GM04503 (cell line): ENCODE results near the gene ETNPPL.

ENCODE experiments used
- DNase-seq: peaks from one replicate; pipeline ENCODE4 v3.0.0-alpha.2; 2012; ENCODE audit warnings: low read depth

ETNPPL gene

GRCh38 chr4:108762559-108763225 is at the start of gene ETNPPL:
Gene ETNPPL (minus strand): TSS chr4:108763053. CDS start chr4:108762898, 155 bp downstream.
- DNase-seq: no peak

DNA sequence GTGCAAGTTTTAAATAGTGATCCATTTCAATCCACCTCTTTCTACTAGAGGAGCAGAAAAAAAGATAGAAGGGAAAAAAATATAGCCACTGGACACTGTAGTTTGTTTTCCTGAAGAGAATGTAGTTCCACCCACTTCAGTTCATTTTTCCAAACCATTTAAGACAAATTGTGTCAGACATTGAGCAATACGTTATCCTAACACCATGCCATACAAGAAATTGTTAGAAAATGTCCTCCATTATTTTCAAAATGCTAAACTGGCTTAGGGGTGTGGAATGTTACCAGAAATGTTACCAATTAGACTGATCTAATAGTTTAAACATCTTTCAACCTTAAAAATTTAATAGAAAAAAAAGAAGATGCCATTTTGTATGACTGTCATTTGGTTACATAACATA is 48.6 kb upstream of the ETNPPL start:
- DNase-seq: no peak

DNA sequence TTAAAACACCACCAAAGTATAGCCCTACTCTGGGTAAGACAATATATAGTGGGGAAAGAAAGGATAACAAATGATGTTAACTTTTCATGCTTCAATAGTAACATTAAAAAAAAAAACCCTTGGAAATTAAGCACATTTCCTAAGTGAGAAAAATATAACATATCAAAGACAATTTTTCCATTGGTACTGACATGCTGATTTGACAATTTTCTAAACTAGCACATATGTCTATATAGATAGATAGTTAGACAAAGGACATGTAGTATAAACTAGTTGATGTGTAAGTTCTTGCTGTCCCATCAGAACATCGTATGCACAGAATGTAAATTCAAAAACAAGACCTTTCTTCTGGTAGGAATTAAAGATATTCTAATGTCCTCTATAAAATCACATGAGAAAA is 47.2 kb upstream of the ETNPPL start:
- DNase-seq: no peak

- DNase-seq: no peak
Measured at GRCh38 chr4:108804648-108805273, 41.9 kb upstream of the ETNPPL start.

DNA sequence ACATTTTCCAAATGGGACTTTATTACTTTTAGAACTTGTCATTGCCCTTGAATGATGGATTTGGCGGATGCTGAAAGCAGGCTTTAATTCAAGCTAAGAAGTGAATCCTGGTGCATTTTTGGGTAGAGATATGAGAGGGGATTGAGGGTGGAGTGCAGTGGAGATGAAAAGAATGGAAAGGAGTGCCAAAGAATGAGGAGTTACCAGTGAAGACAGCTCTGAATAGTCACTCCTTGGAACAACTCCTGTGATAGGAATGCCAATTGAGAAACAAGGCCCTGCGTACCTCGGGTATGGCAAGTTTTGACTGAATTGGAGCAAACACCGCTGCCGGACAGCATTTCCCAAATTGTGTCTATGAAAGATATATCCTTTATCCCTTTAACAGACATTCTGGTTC is 36.5 kb upstream of the ETNPPL start:
- no peak for DNase-seq

- DNase-seq: no peak
Measured at GRCh38 chr4:108796173-108796572, 33.3 kb upstream of the ETNPPL start.

DNA sequence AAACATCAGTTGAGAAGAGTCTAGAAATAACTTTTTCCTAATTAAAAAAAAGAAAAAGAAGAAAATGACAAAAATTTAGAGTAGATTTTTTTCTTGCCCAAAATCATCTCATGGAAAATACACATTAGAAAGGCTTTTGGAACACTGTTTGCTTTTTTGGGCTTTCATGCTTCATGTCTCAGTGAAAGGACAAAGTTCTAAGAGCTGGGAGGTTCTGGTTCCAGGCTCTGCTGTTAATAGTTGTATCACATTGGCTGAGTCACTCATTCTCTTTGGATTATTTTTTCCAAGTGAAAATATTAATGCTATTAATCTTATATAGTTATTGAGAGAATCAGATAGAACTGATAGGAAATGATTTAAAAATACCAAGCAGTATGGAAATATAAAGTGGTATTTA is 32.9 kb upstream of the ETNPPL start:
- DNase-seq: no peak

- DNase-seq: no peak
Measured at GRCh38 chr4:108794136-108794535, 31.3 kb upstream of the ETNPPL start.

DNA sequence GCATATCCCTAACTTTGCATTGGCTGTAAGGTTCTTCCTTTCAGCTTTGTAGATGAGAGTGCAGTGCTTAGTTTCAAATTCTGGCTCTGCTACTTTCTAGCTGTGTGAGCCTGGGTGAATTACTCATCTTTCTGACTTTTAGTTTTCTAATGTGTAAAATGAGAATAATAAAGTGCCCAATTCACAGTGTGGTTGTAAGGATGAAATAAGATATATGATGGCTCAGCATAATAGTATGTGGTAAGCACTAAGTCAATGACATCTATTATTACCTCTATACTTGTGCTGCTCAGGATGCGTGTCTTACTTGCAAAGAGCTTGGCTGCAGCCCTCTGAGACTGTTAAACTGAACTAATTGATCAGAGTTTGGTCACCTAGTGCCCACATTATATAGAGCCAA is 30.6 kb upstream of the ETNPPL start:
- no peak for DNase-seq

DNA sequence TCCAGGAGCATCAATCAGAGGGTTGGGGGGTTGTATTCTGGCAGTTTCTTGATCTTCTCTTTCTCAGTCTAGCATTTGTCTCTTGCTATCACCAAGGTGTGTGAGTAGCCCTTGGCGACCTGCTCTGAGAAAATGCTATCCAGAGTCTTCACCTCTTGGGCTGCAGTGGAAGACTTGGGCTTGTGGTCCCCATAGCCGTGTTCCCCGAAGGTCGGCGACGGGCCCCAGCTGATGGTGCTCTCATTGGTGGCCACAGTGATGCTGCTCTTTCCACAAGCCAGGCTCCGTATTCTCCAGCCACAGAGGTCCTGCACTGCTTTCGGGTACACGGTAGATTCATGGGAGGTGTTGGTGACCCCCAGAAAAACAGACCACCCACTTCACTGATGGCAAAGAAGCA is 25.9 kb upstream of the ETNPPL start:
- DNase-seq: no peak

GRCh38 chr4:108787724-108788123 is 24.9 kb upstream of the ETNPPL start:
- DNase-seq: no peak

DNA sequence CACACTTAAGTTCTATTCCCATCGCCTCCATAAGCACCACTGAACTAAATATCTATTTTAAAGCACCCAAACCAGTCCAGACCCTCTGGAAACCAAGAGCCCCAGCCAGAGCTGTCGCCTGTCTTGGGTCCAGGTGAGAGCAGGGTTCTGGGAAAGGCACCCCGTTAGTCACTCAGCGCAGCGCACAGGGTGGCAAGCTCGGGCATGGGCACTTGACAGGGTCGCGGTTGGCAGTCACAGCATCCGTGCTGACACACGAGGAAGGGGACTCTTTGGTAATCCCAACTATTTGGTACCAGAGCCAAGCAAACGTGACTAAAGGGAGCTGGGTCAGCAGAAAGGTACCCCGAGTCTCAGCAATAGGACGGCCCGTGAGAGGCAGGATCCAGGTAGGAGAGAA is 24.3 kb upstream of the ETNPPL start:
- DNase-seq: no peak

GRCh38 chr4:108786351-108786750 is 23.5 kb upstream of the ETNPPL start:
- no peak for DNase-seq

DNA sequence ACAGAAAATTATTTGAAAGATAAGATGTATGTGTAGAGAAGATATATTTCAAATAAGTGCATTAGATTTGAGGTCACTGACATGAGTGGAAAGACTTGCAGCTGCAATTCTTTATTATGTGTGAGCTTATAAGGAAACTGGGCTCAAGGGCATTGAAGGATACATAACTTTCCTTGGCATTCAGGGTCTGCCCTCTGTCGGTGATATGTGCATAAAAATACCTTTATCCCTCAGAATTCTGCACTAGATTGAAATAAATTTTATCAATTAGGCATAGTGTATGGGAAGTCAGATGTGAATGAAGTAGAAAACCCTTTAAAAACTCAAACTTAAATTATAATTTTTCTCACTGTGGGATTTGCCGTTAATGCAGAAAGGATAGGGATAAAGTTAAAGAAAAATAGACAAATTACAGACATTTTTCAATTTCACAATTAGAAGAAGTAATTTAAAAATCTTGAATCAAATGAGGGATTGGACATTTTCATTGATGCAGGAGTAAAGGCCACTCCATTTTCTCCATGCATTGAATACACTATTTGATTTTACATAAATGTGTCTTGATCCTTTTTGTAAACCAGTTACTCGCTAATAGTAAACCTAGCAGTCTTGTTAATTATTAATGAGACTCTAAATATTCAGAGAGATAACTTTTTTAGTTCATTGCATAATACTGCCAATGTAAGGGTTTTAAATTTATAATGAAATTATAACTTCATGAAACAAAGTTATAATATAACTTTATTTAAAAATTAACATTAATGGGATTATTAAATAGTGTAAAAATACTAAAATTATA is 21.0 kb upstream of the ETNPPL start:
- DNase-seq: no peak

GRCh38 chr4:108779958-108780357 is 17.1 kb upstream of the ETNPPL start:
- DNase-seq: no peak

DNA sequence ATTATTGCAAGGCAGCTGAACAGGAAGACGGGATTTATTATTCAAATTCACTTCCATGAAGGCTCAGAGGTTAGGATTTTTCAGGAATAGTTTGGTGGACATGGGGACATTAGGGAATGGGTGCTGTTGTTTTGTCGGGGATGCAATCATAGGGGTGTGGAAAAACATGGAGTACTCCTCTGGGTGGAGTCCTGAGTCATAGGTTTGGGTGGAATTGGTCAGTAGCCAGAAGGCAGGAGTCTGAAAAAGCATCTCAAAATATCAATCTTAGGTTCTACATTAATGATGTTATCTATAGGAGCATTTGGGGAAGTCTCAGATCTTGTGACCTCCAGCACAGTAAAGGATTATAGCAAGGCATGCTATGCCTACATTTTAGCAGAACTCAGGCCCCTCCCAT is 14.5 kb upstream of the ETNPPL start:
- DNase-seq: no peak

DNA sequence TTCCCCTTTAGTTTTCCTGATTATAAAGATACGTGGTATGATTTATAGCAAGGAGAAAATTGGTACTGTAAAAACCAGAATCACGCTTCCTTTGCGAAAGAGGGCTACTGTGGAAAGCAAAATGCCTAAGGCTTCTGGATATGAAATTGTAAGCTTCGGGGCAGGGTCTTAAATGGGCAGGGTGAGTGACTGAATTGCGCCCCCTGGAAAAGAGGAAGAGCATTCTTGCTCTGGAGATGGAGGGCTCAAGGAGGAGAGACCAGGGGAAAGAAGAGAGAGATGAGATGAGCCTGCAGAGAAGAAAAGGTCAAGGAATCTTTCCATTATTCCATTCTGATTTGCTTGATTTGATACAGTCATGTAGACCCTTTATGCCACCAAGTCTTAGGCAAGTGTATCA is 13.1 kb upstream of the ETNPPL start:
- DNase-seq: no peak

DNA sequence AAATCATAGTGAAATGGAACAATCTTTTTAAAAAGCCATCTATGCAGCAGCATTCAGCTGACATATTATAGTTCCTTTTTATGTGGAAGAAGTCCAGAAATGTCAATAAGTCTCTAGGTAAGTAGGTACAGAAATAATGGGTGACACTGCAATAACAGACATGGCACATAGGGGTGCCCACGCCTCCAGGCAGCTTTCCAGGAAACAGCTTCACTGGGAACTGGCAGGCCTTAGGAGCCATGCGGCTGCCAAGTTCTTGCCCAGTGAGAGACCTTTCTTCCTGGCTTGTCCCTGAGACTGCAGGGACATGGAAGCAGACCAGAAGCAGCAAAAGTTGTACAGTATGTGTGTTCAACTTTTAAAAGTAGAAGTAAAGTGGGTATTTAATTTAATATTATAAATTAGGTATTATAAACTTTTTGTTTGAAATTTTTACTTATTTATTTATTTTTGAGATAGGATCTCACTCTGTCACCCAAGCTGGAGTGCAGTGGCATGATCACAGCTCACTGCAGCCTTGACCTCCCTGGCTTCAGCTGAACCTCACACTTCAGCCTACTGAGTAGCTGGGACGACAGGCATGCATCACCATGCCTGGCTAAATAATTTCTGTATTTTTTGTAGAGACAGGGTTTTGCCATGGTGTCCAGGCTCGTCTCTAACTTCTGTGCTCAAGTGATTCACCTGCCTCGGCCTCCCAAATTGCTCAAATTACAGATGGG is 12.1 kb upstream of the ETNPPL start:
- no peak for DNase-seq

DNA sequence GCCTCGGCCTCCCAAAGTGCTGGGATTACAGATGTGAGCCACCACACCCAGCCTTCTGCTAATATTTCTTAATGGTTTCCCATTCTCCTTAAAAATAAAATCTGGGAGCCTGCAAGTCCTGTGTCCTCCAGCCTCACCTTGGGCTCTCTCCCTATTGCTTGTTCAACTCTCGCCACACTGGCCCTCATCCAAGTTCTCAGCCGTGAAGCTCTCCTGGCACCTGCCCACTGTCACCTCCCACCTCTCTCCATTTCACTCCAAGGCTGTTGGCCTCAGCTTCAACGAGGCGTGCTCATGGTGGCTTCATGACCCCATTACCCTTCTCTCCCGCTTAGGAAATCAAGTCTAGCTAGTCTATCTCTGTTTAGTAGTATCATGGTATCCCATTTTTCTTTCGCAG is 9.5 kb upstream of the ETNPPL start:
- DNase-seq: no peak

- no peak for DNase-seq
Measured at GRCh38 chr4:108766058-108766457, 3.2 kb upstream of the ETNPPL start.

GRCh38 chr4:108763986-108764385 is 1.1 kb upstream of the ETNPPL start:
- no peak for DNase-seq

DNA sequence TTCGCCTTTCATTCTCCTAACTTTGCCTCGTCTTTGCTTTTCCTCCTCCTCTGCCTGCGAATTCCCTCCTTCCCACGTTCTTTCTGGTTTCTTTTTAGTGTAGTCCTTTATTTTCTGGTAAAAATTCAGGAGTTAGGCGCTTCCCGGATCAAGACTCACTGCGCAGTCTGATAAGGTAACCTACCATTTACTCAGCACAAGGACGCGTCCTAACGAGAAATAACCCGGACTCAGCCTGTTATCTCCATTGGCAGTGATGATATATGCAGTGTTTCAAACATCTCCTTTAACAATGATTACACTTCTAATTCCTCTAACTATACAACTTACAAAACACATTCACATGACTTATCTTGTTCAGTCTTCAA is 357 bp upstream of the ETNPPL start:
- no peak for DNase-seq

GRCh38 chr4:108758498-108758897 is 4.4 kb downstream of the ETNPPL start:
- DNase-seq: no peak
